CD4-positive, alpha-beta T cell treated with Interleukin-1 beta for 1 hour (primary cell): ENCODE measurements around the gene BAIAP2.
"Not testable (repeated sequence)": the region's sequence is repeated elsewhere in the genome, so short reads cannot be mapped to it uniquely, and the experiment has no call there.

Experiments used
- DNase-seq, 2 donors: peaks; one replicate each; pipeline ENCODE4 v3.0.0-alpha.2; 2020 to 2022

The BAIAP2 gene

GRCh38 chr17:81144423-81144781 is 109.5 kb downstream of the BAIAP2 start:
- DNase-seq: no peak

- not testable (repeated sequence) for DNase-seq
Observed at GRCh38 chr17:81146208-81146607, 111.3 kb downstream of the BAIAP2 start.

- no peak for DNase-seq
Observed at GRCh38 chr17:81147701-81148100, 112.8 kb downstream of the BAIAP2 start.

- no peak for DNase-seq
Observed at GRCh38 chr17:81148571-81148970, 113.6 kb downstream of the BAIAP2 start.

GRCh38 chr17:81148986-81149533 is 114.1 kb downstream of the BAIAP2 start:
- peak in 1 of 2 donors; percentile 67 for DNase-seq

- peak in 1 of 2 donors; percentile 73 for DNase-seq
Observed at GRCh38 chr17:81150377-81151077, 115.6 kb downstream of the BAIAP2 start.

GRCh38 chr17:81151278-81151677 is 116.3 kb downstream of the BAIAP2 start:
- DNase-seq: no peak

- no peak for DNase-seq
Observed at GRCh38 chr17:81152288-81152828, 117.4 kb downstream of the BAIAP2 start.

GRCh38 chr17:81153340-81153803 is 118.4 kb downstream of the BAIAP2 start:
- DNase-seq: peak; percentile 33 to 46

GRCh38 chr17:81154016-81154415 is 119.1 kb downstream of the BAIAP2 start:
- not testable (repeated sequence) for DNase-seq

GRCh38 chr17:81154961-81155360 is 120.0 kb downstream of the BAIAP2 start:
- peak in 1 of 2 donors; percentile 31 for DNase-seq

- DNase-seq: no peak
Observed at GRCh38 chr17:81156866-81157805, 122.2 kb downstream of the BAIAP2 start.

- DNase-seq: no peak
Observed at GRCh38 chr17:81157848-81158687, 123.1 kb downstream of the BAIAP2 start.

- DNase-seq: no peak
Observed at GRCh38 chr17:81158688-81159590, 124.0 kb downstream of the BAIAP2 start.

GRCh38 chr17:81159611-81160265 is 124.8 kb downstream of the BAIAP2 start:
- no peak for DNase-seq

- peak; percentile 10 to 45 for DNase-seq
Observed at GRCh38 chr17:81160306-81160705, 125.4 kb downstream of the BAIAP2 start.

GRCh38 chr17:81160747-81161453 is 125.9 kb downstream of the BAIAP2 start:
- DNase-seq: no peak

GRCh38 chr17:81161536-81161935 is 126.6 kb downstream of the BAIAP2 start:
- DNase-seq: no peak

- DNase-seq: no peak
Observed at GRCh38 chr17:81161972-81162371, 127.0 kb downstream of the BAIAP2 start.

GRCh38 chr17:81162491-81162890 is 127.5 kb downstream of the BAIAP2 start:
- no peak for DNase-seq
